GM12872 (cell line): ENCODE measurements around the gene INVS.

Source experiments
- CTCF ChIP-seq: IDR thresholded peaks from 3 replicates; pipeline ENCODE4 v1.5.1; 2011; ENCODE audit warnings: low read depth, mild to moderate bottlenecking, low read length, moderate library complexity; ENCODE audit not compliant: insufficient read depth

INVS gene

GRCh38 chr9:100090880-100091279 is 8.2 kb upstream of the INVS start:
- TF ChIP-seq CTCF: no peak

- TF ChIP-seq CTCF: no peak
These were observed 7.4 kb upstream of the INVS start for GRCh38 chr9:100091650-100092049.

GRCh38 chr9:100092066-100092465 is 7.0 kb upstream of the INVS start:
- no peak for TF ChIP-seq CTCF

- no peak for TF ChIP-seq CTCF
These were observed 2.6 kb upstream of the INVS start for GRCh38 chr9:100096378-100096916.

- TF ChIP-seq CTCF: no peak
These were observed 777 bp upstream of the INVS start for GRCh38 chr9:100098046-100098886.

GRCh38 chr9:100099722-100100042 is 639 bp downstream of the INVS start:
- no peak for TF ChIP-seq CTCF

GRCh38 chr9:100100146-100100667 is 1.2 kb downstream of the INVS start:
- TF ChIP-seq CTCF: no peak
